ENCODE data around the gene FES.
"Not testable (repeated sequence)": the region's sequence is repeated elsewhere in the genome, so short reads cannot be mapped to it uniquely, and the experiment has no call there.

FES gene

GRCh38 chr15:90911906-90912769 lies 27.8 kb downstream of the FES start:
- DNase-seq = no peak

DNA sequence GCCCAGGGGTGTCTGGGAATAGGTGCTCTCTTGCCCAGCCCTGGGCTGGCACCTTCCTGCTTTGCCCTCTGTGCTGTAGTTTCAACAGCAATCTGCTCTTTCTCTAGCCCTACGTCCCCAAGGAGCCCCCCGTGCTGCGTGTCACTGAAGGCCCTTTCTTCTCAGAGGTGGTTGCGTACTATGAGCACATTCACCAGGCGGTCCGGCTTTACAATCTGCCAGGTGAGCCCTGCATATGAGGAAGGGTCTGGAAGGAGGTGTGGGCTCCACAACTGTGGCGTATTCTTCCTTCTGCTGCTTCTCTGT lies 28.4 kb downstream of the FES start:
- no peak for DNase-seq

- no peak for DNase-seq
Measured at GRCh38 chr15:90913398-90913944, 29.2 kb downstream of the FES start.

GRCh38 chr15:90914305-90915080 lies 30.2 kb downstream of the FES start:
- DNase-seq = peak; percentile 61 to 71 (median 67)

DNA sequence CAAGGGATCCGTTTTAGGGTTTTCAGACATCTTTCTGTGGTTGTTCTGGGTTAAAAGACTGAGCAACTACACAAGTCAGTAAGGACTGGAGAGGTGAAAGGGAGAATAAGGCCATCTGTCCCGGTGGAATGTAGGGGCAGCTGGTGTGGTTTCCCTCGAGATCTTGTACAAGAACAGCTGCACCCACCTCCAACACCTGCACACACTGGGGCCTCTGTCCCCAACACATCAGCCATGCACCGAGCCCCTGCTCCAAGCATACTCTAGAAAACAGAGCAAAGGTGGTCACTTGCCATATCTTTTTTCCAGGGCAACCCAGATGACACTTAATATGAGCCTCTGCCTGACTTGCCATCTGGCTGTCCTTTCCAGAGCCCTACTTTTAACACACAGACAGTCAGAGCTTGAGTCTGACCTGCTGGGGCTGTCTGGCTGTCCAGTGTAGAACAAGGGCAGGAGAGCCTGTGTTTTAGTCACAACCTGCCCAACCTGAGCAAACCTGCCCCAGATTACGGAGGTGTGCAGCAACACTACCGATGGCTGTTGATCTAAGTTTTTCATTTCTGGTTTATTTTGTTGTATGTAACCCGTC lies 31.0 kb downstream of the FES start:
- DNase-seq = no peak

DNA sequence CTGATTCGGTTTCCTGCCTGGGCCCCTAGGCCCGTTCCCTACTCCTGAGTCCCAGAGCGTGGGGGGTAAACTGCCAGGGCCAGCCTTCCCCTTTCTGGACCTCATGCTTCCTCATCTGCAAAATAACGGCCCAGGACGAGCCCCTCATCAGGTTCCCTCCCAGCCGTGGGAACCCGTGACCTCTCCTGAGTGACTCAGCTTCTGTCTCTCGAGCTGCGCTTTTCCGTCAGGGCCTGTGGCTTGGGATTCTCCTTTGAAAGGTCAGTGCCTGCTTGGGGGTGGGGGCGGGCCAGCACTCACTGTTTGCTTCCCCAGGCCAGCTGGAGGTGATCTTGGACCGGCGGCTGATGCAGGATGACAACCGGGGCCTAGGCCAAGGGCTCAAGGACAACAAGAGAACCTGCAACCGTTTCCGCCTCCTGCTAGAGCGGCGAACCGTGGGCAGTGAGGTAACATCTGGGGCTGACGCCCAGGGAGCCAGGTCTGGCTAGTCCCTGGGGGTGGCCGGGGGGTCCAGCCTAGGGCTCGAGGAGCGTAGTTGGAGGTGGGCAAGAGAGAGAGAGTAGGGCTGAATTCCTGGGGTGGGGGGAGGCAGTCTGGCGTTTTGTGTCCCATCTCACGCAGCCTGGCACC lies 31.6 kb downstream of the FES start:
- DNase-seq = peak; percentile 95 to 98 (median 96)

DNA sequence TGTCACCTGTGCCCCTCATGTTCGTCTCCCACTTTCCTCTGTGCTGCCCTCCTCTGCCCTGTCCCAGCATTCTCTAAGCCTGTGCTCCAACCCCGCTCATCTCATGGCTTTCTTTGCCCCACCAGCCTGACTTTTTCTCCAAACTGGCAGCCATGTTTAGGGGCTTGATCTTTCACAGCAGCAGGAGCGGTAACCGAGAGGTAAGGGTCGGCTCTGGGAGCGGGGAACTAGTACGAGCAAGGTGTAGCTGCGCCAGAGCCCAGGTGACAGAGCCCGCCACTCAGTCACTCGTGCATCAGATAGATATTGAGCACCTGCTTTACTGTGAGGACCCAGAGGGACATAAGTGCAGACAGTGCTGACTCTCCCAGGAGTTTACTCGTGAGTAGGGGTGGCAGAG lies 32.2 kb downstream of the FES start:
- DNase-seq = no peak

- DNase-seq = no peak
Measured at GRCh38 chr15:90917569-90917968, 33.3 kb downstream of the FES start.

DNA sequence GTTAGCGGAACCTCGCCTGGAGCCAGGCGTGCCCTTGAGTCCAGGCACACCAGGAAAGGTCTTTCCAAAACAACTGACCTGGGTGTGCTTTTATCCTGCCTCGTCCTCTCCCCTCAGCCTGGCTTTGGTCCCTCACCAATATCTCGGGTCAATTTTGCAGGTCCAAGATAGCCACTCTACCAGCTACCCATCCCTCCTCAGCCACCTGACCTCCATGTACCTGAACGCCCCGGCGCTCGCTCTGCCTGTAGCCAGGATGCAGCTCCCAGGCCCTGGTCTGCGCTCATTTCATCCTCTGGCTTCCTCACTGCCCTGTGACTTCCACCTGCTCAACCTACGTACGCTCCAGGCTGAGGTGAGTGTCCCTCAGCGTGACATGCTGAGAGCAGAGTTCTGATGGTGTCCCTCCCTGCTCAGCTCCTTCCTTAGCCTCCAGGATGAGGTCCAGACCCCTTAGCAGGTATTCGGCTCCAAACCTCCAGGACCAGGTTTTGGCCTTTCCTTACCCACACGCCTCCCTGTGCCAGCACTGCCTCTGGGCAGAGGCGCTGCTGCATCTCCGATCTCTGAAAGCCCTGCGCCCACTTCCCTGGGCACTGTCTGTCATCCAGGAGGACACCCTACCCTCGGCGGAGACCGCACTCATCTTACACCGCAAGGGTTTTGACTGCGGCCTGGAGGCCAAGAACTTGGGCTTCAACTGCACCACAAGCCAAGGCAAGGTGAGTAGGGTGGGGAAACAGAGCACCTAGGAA lies 33.9 kb downstream of the FES start:
- no peak for DNase-seq

GRCh38 chr15:90918835-90919234 lies 34.5 kb downstream of the FES start:
- DNase-seq = no peak

DNA sequence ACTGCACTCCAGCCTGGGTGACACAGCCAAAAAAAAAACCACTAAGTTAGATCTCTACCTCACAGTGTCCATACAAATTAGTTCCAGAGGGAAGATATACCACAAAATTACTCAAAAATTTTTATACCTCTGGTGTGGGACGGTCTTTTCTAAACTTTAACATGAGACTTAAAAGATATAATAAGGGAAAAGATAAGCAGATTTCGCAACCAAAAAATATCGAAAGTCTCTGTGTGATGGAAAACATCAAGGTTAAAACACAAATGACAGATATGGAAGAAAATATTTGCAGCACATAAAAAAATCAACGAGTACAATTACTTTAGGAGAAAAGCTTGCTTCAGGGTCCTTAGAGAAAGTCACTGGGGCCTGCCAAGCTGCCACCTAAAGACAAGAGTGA lies 37.6 kb downstream of the FES start:
- DNase-seq = no peak

- DNase-seq = not testable (repeated sequence)
Measured at GRCh38 chr15:90922712-90923322, 38.5 kb downstream of the FES start.

DNA sequence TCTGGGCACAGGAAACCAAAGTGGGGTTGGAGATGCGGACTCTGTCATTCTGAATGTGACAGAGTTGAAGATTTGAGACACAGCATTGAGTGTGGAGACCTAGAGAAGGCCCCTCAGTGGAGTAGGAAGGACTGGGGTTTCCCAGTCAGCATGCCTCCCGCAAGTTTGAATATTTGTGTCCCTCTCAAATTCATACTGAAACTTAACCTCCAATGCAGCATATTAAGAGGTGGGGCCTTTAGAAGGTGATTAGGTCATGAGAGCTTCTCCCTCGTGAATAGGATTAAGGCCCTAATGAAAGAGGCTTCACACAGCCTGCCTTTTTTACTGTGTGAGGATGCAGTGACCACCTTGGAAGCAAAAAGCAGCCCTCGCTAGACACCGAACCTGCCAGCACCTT lies 40.1 kb downstream of the FES start:
- no peak for DNase-seq

GRCh38 chr15:90926766-90927165 lies 42.5 kb downstream of the FES start:
- not testable (repeated sequence) for DNase-seq

- DNase-seq = peak in 2 of 3 donors; percentile 59 to 71
Measured at GRCh38 chr15:90928106-90928505, 43.8 kb downstream of the FES start.

DNA sequence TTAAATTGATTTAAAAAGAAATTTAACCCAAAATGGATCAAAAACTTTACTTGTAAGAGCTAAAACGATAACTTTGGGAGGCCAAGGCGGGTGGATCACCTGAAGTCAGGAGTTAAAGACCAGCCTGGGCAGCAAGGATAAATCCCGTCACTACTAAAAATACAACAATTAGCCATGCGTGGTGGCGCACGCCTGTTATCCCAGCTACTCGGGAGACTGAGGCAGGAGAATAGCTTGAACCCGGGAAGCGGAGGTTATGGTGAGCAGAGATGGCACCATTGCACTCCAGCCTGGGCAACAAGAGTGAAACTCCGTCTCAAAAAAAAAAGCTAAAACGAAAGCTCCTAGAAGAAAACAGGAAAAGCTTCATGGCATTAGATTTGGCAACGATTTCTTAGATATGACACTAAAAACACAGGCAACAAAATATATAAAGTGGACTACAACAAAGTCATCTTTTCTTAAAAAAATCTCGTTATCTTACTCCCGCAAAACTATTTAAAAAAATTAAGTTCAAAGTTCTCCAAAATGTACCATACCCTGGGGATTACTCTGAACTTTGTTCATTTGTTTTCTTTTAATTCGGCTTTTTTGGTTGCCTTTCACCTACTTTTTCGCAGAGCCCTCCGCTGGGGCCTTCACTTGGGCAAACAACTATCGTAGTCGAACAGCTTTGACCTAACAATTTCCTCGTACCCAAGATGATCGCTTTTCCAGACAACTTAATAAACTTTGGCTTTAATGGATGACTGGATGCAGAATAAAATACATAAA lies 45.1 kb downstream of the FES start:
- DNase-seq = peak; percentile 33 to 49 (median 34)

GRCh38 chr15:90930861-90931574 lies 46.7 kb downstream of the FES start:
- DNase-seq = peak; percentile 28 to 75 (median 61)

DNA sequence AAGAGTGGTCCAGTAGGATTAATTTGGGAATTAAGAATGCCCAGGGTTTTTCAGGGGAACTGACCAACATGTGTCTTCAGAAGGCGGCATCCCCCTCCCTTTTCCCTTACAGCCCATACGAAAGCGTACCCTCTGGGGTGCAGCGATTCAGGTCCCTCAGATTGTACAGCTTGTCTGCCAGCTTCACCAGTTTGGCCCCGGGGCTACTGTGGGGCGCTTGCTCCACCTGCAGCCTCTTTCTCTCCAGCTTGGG lies 47.2 kb downstream of the FES start:
- DNase-seq = no peak

DNA sequence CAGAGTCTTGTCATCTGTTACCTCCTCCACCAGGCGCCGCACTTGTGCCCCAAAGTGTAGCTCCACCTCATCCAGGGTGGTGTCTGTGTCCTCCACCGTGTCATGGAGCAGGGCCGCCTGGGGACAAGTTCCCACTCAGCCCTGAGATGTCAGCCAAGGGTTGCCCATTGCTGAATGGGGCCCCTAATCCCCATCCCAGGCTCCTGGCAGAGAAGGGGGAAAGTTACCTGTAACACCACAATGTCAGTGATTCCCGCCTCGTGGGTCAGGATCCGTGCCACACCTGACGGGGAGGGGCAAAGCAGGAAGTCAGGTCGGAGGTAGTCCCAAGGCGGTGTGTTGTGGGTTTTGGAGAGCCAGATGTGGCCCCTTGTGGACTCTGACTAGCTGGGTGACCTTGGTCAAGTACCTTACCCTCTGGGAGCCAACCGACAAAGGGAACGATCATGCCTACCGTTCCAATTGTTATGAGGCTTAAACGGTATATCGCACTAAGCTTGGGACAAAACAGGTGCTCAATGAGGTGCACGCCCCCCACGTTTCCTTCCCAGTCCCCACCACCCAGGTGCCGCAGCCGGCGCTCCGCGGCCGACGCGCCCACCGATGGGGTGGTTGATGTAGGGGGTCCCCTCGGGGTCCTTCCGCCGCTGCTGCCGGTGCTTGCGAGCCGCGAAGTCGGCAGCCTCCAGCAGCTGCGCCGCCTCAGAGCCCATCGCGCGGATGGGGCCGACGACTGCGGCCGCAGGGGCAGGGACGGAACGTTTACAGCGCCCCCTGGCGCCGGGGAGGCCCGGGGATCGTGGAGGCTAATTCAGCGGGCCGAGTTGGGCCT lies 47.7 kb downstream of the FES start, which contains the start of gene HDDC3:
HDDC3 (minus strand) TSS at position 722 of the 832 bp plus-strand sequence; CDS start at position 713, 9 bp downstream.
- peak; percentile 93 to 97 (median 95) for DNase-seq

DNA sequence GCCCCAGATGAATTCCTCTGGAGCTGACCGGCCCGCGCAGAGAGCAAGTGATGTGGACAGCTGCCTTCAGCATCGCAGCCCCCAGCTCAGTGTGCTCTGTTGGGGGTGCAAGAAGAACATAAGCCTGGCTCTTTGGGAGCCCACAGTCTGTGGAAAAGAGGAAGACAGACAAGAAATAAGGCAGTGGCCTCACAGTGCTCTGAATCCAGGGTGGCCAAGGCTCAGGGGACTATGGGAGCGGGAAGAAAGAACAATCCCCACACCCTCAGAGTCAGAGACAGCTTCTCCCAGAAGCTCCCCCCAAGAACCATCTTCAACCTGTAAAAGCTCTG lies 48.3 kb downstream of the FES start:
- no peak for DNase-seq

Measured in suppressor macrophage treated with lipopolysaccharide for 1 hour (primary cell).